A549 treated with AZD2906 at 1 μM for 4 hours (cell line): ENCODE results near the gene SAPCD1. TPM values are rescaled to one million over a fixed set of nuclear protein-coding genes. Genes with fewer than 3 reads are reported as not detected.

Source experiments
- total RNA-seq: library from RNA; stranded (reverse); fragments of 200-300 nt; extraction: Qiagen RNA extraction; gene quantifications from 5 replicates; pipeline ENCODE4 v1.2.3, GENCODE V29; 2022

SAPCD1 gene
- 1.6 to 4.2 TPM (median 3.1 TPM) in 5 replicates for total RNA-seq

DNA sequence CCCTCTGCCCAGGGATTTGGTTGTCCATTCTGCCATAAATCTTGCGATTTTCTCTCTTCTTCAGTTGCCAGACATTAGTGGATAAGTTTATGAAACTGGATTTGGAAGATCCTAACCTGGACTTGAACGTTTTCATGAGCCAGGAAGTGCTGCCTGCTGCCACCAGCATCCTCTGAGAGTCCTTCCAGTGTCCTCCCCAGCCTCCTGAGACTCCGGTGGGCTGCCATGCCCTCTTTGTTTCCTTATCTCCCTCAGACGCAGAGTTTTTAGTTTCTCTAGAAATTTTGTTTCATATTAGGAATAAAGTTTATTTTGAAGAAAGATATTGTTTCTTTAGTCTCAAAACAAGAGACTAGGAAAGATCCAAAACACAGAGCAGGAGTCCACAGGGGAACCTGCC is at the start of gene SAPCD1:
SAPCD1 (plus strand) TSS at position 301 of the 400 bp plus-strand sequence. CDS start 399 bp downstream, outside the sequence.

DNA sequence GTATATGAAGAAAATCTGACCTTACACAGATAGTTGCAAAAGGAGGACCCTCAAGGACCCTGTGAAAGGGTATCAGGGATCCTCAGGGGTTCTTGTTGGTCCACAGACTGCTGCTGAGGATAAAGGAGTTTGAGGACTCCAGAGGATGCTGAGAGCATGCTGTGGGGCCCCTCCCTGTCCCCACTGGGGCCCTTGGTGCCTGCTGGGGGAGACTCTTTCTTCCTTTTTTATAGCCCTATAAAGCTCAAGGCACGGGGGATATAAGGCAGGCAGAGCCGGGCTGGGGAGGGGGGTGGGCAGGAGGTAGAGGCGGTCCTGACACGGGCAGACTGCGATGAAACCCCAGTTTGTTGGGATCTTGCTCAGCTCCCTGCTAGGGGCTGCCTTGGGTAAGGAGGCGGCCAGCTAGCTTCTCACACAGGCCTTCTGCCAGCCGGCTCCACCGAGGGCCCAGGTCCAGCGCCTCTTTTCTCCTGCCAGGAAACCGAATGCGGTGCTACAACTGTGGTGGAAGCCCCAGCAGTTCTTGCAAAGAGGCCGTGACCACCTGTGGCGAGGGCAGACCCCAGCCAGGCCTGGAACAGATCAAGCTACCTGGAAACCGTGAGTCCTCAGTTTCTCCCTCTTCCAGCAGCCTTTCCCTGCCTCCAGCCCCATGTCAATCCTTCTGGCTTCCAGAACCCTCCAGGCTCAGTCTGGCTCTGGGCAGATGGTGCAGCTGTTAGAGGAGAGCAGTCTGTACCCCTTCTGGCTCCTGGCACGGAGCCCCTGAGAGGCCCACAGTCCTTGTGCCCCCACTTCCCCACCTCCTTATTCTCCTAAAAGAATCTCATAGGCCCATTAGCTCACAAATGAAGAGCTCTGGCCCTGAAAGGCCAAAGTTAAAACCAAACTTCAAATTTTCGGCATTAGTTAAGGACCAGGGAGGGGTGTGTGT is 47.2 kb upstream of the SAPCD1 start, which contains the start of gene LY6G6D:
LY6G6D (plus strand) TSS at position 327 of the 937 bp plus-strand sequence; CDS start at position 335, 8 bp downstream.

DNA sequence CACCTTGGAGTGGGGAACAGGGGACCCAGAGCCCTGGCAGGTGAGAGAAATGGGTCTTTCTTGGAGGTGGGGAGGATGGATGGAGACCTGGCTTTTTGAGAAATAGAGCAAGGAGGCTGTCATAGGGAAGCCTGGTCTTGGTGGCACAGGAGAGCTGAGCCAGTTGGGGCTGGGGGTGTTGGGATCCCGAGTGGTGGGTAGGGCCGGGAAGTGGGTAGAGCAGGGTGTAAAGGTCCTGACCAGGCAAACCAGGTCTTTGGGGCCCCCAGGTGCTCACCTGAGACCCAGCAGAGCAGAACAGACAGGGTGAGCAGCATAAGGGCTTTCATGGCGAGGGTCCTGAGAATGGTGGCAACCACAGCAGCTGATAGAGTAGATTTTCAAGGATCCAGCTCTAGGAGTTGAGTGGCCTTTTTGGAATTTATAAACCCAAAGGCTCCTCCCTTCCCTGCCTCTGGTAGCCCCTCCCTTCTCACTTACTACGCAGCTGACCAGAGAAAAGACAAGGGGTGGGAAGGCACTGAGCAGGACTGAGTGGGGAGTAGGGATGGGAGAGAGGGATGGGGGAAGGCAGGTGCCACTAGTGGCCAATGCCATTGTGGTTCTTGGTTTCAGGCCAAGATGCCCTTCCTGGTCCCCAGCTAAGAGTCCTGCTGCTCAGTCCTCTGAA is 41.0 kb upstream of the SAPCD1 start, which contains the start of gene LY6G6C:
LY6G6C (minus strand) TSS at position 396 of the 670 bp plus-strand sequence; CDS start at position 329, 67 bp downstream.

DNA sequence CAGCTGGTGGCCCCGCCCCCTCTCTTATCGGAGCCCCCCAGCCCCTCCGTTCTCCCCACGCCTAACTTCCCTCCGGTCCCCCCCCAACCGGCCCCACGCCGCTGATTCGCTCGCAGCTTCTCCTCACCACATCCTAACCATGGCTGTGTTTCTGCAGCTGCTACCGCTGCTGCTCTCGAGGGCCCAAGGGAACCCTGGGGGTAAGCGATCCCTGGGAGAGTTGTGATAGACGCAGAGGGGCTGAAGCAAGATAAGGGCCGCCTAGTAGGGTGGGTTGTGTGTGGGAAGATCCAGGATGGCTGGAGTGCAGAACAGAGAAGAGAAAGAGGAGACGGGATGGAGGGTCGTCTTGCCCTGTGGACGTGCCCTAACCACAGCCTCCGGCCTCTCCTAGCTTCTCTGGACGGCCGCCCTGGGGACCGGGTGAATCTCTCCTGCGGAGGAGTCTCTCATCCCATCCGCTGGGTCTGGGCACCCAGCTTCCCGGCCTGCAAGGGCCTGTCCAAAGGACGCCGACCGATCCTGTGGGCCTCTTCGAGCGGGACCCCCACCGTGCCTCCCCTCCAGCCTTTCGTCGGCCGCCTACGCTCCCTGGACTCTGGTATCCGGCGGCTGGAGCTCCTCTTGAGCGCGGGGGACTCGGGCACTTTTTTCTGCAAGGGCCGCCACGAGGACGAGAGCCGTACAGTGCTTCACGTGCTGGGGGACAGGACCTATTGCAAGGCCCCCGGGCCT is 39.0 kb upstream of the SAPCD1 start, which contains the start of gene MPIG6B:
MPIG6B (plus strand) TSS at position 129 of the 735 bp plus-strand sequence; CDS start at position 140, 11 bp downstream.

DNA sequence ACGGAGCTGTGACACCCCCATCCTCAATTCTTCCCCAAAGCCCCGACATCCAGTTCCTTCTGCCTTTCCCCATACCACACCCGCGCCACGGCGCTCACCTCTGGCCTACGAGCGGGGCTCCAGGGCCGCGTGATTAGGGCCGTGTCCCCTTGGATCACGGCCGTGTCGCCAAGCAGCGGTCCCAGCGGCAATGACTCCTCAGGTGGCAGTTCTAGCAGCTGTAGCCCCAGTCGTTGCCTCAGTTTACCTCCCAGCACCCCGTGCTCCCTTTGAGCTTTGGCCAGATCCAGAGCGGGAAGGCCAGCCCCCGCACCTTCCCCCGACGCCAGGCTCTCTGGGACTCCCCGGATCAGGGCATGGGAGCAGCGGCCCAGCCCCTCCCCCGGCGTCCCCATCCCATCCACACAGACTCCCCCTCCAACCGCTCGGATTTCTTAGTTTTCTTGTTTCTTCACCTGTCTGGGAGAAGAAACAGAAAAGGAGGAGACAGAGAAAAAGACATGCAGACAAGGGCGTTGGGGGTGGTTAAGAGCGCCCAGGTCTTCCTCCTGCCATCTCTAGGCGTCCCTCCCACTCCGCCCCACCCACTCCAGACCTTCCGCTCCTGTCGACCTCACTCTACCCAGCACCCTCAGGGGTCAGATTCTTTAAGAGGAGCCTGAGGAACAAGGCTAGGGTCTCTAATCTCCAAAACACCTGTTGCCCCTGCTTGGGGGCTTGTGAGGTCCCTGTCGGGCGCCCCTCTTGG is 33.5 kb upstream of the SAPCD1 start, which contains the start of gene DDAH2:
DDAH2 (minus strand) TSS at position 533 of the 748 bp plus-strand sequence; CDS start at position 395, 138 bp downstream.

DNA sequence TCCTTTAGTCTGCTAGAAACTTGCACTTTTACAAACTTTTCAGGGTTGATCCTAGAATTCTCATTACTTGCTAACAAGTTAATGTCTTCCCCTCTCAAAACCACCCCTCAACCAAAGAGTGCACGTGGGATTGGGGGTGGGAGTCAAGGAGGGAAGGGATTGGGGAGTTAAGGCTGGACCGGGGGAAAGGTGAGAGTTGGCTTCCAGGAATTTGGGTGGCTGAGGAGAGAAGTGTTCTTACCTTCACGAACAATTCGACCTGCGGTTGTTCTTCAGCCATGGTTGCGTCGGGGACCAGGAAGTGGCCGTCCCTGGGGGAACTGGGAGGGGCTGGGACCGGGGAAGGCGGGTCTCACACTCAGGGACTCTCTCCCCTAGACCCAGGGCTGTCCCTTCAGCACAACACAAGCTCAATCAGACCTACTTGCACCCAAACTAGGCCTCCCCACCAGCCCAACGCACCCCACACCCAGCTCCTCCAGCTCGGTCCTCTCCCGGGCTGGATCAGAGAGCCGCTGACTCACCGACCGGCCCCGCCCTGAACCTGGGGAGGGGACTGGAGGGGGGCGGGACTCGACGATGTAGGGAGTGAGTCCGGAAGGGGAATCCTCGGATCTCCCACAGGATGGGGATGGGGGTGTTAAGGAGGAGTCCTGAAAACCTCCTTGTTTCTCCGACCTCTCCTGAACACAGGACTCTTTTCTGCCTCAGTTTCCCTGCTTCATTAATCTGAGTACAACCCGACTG is 26.3 kb upstream of the SAPCD1 start, which contains the start of gene CLIC1:
CLIC1 (minus strand) TSS at position 510 of the 747 bp plus-strand sequence; CDS start at position 280, 230 bp downstream.

DNA sequence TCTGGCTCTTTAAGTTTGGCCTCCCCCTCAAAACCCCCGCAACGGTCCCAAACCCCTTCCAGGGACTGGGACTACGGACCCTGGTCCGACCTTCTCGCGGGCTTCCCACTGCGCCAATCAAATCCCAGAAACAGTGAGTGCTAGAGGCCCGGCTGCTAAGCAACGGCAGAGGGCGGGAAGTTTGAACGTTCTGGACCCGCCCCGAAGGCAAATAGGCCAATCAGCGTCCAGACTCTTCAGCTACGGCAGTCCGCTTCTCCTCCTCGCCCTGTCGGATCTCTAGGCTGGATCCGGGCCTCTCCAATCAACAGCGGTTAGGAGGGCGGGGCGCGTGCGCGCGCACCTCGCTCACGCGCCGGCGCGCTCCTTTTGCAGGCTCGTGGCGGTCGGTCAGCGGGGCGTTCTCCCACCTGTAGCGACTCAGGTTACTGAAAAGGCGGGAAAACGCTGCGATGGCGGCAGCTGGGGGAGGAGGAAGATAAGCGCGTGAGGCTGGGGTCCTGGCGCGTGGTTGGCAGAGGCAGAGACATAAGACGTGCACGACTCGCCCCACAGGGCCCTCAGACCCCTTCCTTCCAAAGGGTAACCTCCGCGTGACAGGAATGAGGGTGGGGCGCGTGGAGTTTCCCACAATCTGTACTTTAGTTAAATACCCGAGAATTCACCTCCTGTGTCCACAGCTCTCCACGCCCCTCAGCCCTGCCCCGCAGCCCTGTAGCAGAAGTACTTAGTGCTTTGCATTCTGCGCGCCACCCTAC is 22.6 kb upstream of the SAPCD1 start, which contains the start of gene MSH5:
MSH5 (plus strand) TSS at position 367 of the 758 bp plus-strand sequence. CDS start 462 bp downstream, outside the sequence.

DNA sequence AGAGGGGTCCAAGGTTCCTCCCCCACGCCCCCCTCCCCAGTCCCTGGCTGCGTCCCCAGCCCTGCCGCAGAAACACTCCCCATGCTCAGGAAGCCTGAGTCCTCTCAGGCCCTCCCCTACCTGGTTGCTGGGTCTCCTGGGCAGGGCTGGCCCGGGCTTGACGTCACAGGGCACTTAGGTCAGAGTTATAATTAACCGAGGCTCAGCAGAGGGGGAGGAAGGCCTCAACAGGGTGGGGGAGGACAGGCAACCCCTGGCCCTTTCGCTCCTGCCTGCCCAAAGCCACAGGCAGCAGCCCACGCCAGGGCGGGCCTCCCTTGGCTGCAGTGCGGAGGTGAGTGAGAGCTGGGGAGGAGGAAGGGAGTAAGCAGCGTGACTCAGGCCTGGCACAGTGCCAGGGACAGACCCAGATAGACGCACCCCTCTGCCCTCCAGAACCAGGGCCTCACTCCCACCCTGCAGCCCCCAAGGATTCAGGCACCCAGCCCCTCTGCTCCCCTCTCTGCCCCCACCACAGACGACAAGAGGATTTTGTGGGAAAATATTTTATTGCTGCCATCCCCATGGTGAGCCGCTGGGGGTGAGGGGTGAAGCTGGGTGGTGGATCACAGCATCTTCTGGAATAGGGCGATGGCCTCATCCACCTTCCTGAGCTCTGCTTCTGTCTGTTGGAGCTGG is 14.7 kb downstream of the SAPCD1 start, which contains the start of gene VWA7:
VWA7 (minus strand) TSS at position 340 of the 678 bp plus-strand sequence. CDS start 549 bp downstream, outside the sequence.

DNA sequence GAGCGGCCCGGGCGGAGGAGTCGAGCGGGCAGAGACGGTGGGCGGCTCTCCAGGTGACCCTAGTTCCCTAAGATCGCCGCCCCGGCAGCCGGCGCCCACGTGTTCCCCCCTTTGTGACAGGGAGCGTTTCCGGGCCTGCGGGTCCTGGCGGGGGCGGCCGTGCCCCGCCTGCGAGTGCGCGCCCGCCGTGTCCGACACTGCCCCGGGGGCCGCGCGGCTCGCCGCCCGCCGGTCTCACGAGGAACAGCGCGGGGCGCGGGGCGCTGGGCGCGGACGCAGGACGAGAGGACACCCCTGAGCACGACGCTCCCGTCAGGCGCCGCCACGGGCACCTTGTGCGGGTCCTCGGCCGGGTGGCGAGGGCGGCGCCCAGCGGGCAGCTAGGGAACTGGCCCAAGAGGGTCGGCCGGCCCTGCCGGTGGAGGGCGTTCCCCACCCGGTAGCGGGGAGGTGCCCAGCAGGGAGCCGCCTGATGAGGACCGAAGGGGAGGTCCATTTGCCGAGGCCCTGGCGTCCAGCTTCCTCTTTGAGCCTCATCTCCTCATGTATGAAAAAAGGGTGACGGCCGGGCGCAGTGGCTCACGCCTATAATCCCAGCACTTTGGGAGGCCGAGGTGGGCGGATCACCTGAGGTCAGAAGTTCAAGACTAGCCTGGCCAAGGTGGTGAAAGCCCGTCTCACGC is 33.3 kb downstream of the SAPCD1 start, which contains the start of gene VARS1:
VARS1 (minus strand) TSS at position 137 of the 683 bp plus-strand sequence. CDS start 535 bp downstream, outside the sequence.

DNA sequence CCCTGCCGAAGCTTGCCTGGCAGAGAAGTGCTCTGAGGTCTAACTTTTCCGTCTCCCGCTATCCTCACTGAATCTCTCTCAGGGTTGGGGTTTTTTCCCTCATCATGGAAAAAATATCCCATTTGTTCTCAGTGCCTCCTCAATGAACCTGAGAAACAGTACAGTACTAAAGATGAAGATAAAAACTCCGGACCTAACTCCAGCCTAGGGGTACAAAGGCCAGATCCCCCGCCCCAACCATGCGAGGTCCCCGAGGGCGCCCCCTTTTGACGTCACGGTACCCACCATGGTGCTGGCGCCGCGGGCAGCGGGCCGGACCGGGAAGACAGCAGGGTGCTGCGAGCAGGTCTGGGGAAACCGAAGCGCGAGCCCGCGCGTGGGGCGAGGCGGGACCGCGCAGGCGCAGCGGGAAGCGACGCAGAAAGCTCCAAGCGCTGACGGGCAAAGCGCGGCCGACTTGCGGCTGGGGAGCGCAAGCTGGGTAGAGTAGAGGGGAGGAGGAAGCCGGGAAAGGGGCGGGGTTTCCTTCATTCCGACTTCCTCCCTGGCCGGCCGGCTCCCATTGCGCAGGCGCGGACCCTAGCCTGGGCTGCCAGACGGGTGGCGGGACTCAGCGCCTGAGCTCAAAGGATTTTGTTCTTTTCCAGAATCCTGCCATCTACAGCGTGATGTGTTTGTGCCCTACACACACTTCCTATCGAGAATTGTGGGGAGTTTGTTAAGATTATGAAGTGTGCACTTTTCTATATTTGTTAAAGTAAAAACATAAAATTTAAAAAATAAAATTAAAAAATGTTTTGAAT is 44.2 kb downstream of the SAPCD1 start, which contains the start of gene LSM2:
LSM2 (minus strand) TSS at position 497 of the 803 bp plus-strand sequence; CDS start at position 288, 209 bp downstream.

Other genes with a start within 250 kb of the SAPCD1 start
- not detected in 5 replicates for gene MCCD1, start 233.7 kb upstream of the SAPCD1 start, total RNA-seq
- gene DDX39B, start 220.7 kb upstream of the SAPCD1 start, total RNA-seq = 340 to 418 TPM (median 347 TPM) in 5 replicates
- gene ATP6V1G2, start 216.0 kb upstream of the SAPCD1 start, total RNA-seq = 0.62 to 1.1 TPM (median 0.93 TPM) in 5 replicates
- 9.5 to 13.0 TPM (median 12.6 TPM) in 5 replicates for gene NFKBIL1, start 215.0 kb upstream of the SAPCD1 start, total RNA-seq
- 0.07 to 0.23 TPM (median 0.08 TPM) in 3 of 5 replicates, not detected in the others for gene LTA, start 190.4 kb upstream of the SAPCD1 start, total RNA-seq
- gene TNF, start 187.1 kb upstream of the SAPCD1 start, total RNA-seq = 0.07 to 0.08 TPM in 2 of 5 replicates, not detected in the others
- 0.12 to 0.49 TPM (median 0.14 TPM) in 4 of 5 replicates, not detected in the other for gene LTB, start 180.2 kb upstream of the SAPCD1 start, total RNA-seq
- 0.14 to 0.41 TPM (median 0.29 TPM) in 5 replicates for gene LST1, start 176.4 kb upstream of the SAPCD1 start, total RNA-seq
- gene NCR3, start 169.7 kb upstream of the SAPCD1 start, total RNA-seq = not detected in 5 replicates
- gene AIF1, start 147.4 kb upstream of the SAPCD1 start, total RNA-seq = not detected in 5 replicates
- gene PRRC2A, start 141.9 kb upstream of the SAPCD1 start, total RNA-seq = 66.2 to 87.9 TPM (median 84.6 TPM) in 5 replicates
- 117 to 150 TPM (median 136 TPM) in 5 replicates for gene BAG6, start 110.0 kb upstream of the SAPCD1 start, total RNA-seq
- gene APOM, start 106.8 kb upstream of the SAPCD1 start, total RNA-seq = 2.9 to 3.7 TPM (median 3.1 TPM) in 5 replicates
- gene C6orf47, start 101.9 kb upstream of the SAPCD1 start, total RNA-seq = 11.3 to 12.4 TPM (median 11.9 TPM) in 5 replicates
- gene GPANK1, start 97.7 kb upstream of the SAPCD1 start, total RNA-seq = 7.8 to 11.3 TPM (median 10.1 TPM) in 5 replicates
- gene CSNK2B, start 96.6 kb upstream of the SAPCD1 start, total RNA-seq = 169 to 183 TPM (median 179 TPM) in 5 replicates
- gene LY6G5B, start 92.7 kb upstream of the SAPCD1 start, total RNA-seq = 2.7 to 4.2 TPM (median 3.2 TPM) in 5 replicates
- 1.2 to 1.7 TPM (median 1.4 TPM) in 5 replicates for gene LY6G5C, start 81.6 kb upstream of the SAPCD1 start, total RNA-seq
- gene ABHD16A, start 59.3 kb upstream of the SAPCD1 start, total RNA-seq = 14.2 to 17.5 TPM (median 16.7 TPM) in 5 replicates
- not detected in 5 replicates for gene LY6G6F, start 55.8 kb upstream of the SAPCD1 start, total RNA-seq
- not detected in 5 replicates for gene LY6G6D, start 47.3 kb upstream of the SAPCD1 start, total RNA-seq
- gene LY6G6C, start 40.9 kb upstream of the SAPCD1 start, total RNA-seq = 0.08 to 0.14 TPM (median 0.09 TPM) in 3 of 5 replicates, not detected in the others
- gene MPIG6B, start 39.3 kb upstream of the SAPCD1 start, total RNA-seq = not detected in 5 replicates
- 25.2 to 32.8 TPM (median 28.6 TPM) in 5 replicates for gene DDAH2, start 33.4 kb upstream of the SAPCD1 start, total RNA-seq
- 467 to 486 TPM (median 475 TPM) in 5 replicates for gene CLIC1, start 26.1 kb upstream of the SAPCD1 start, total RNA-seq
- 10.5 to 14.8 TPM (median 11.7 TPM) in 5 replicates for gene MSH5, start 22.7 kb upstream of the SAPCD1 start, total RNA-seq
- 1.3 to 1.9 TPM (median 1.5 TPM) in 5 replicates for gene VWA7, start 14.7 kb downstream of the SAPCD1 start, total RNA-seq
- 49.3 to 54.8 TPM (median 53.0 TPM) in 5 replicates for gene VARS1, start 33.1 kb downstream of the SAPCD1 start, total RNA-seq
- 43.6 to 61.8 TPM (median 59.8 TPM) in 5 replicates for gene LSM2, start 44.3 kb downstream of the SAPCD1 start, total RNA-seq
- gene HSPA1L, start 52.6 kb downstream of the SAPCD1 start, total RNA-seq = 1.2 to 1.7 TPM (median 1.4 TPM) in 5 replicates
- gene HSPA1A, start 52.9 kb downstream of the SAPCD1 start, total RNA-seq = 132 to 240 TPM (median 186 TPM) in 5 replicates
- gene HSPA1B, start 65.1 kb downstream of the SAPCD1 start, total RNA-seq = 94.0 to 169 TPM (median 135 TPM) in 5 replicates
- 24.3 to 33.7 TPM (median 27.9 TPM) in 5 replicates for gene NEU1, start 100.2 kb downstream of the SAPCD1 start, total RNA-seq
- 0.05 TPM in 3 of 5 replicates, not detected in the others for gene SLC44A4, start 116.3 kb downstream of the SAPCD1 start, total RNA-seq
- 21.5 to 29.0 TPM (median 26.5 TPM) in 5 replicates for gene EHMT2, start 135.0 kb downstream of the SAPCD1 start, total RNA-seq
- gene ZBTB12, start 139.4 kb downstream of the SAPCD1 start, total RNA-seq = 2.9 to 4.5 TPM (median 3.8 TPM) in 5 replicates
- 0.20 to 0.34 TPM (median 0.23 TPM) in 5 replicates for gene C2, start 165.1 kb downstream of the SAPCD1 start, total RNA-seq
- gene CFB, start 183.4 kb downstream of the SAPCD1 start, total RNA-seq = 1.3 to 3.0 TPM (median 2.0 TPM) in 5 replicates
- 73.0 to 92.7 TPM (median 76.9 TPM) in 5 replicates for gene NELFE, start 196.3 kb downstream of the SAPCD1 start, total RNA-seq
- 19.9 to 23.7 TPM (median 22.8 TPM) in 5 replicates for gene SKIC2, start 196.5 kb downstream of the SAPCD1 start, total RNA-seq
- gene DXO, start 209.5 kb downstream of the SAPCD1 start, total RNA-seq = 11.1 to 13.8 TPM (median 11.8 TPM) in 5 replicates
- gene C4A, start 219.4 kb downstream of the SAPCD1 start, total RNA-seq = 0.80 to 1.1 TPM (median 0.93 TPM) in 5 replicates